IPS-NIHi7 (cell line): ENCODE data around the gene TMEM269.

Source experiments
- DNase-seq: peaks from one replicate; pipeline ENCODE4 v3.0.0; 2012; ENCODE audit warnings: mixed read lengths; ENCODE audit errors: extremely low spot score

Gene TMEM269, protein sequence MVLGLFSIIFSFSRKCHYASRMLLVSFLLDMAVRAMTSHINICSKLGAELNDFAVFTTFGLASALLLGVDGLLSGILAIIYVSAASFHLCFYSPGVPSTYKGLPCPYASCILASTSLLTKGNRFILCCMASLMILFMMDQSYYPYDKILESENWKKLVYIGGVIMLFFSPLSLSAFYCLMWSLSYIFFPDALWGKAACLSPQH

DNA sequence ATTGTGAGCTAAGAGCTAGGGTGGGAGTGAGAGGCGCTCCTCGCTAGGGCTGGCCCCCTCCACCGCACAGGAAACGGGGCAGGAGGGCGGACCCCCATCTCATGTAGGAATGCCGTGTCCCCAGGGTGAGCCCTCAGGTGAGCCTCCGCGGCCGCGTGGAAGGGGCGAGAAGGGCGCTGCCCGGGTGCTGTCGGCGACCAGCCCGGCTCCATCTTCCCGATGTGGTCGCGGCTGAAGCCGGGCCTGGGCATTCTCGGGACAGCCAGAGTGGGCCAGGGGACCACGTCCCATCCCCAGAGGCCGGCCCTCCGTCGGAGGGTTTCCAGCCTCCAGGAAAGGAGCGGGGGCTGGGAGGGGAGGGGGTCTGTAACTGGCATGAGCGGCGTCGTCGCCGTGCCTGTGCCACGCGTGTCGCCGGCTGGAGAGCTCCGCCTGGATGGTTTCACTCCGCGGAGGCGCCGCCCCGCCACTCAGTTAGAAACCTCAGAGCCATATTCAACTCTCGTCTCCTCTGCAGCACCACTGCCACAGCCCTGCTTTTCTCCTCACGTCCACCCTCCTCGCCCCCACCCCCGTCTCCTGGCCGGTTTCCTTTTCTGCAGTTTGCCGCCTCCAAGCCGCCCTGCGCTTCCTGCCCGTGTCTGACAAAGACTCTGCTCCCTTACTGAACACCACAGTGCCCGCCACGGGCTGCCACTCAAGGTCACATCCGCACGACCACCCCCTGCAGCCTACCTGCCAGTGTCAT lies at the start of gene TMEM269:
TMEM269 (plus strand) TSS at position 46 of the 748 bp plus-strand sequence. CDS start 4,903 bp downstream, outside the sequence.
- DNase-seq: no peak

DNA sequence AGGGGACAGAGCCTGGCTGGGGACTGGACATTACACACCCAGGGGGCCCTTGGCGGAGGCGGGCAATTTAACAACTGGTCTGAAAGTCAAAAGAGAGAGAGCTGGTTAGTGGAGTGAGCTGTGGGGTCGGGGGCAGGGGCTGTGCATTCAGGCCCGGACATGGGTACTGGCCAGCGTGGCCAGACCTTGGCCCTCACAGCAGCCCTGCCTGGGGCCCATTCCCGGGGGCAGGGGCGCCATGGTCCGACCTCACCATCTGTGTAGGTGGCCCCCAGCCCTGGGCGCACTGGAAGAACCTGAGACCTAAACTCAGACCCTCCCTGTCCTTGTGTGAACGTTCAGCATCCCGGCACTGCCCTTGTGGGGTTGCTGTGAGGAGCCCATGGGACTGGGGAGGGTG lies 49.7 kb upstream of the TMEM269 start:
- DNase-seq: no peak

DNA sequence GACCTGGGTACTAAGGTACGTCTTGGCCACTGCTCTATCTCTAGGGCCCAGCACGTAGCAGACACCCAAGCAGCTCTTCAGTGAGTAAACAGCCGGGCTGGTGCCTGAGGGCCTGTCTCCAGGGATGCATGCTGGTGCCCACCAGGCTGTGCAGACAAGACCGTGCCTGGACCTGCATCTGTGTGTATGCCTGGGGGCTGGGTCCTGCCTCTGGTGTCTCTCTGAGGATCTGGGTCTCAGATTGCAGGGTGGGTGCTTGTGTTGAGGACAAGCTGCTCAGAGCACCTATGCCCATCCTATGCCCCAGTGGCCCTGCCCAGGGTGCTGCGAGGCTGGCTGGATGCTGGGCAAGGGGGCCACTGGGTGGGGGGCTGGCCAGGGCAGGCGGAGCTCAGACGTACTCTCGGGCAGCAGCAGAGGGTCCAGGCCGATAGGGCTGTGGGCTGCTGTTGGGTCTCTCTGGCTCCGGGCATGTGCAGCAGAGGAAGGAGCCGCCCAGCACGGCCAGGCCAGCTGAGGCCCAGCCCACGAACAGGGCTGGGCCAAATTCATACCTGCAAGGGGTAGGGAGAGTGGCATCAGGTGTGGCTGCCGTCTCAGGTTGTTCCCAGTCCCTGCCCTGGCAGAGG lies 49.2 kb upstream of the TMEM269 start:
- no peak for DNase-seq

DNA sequence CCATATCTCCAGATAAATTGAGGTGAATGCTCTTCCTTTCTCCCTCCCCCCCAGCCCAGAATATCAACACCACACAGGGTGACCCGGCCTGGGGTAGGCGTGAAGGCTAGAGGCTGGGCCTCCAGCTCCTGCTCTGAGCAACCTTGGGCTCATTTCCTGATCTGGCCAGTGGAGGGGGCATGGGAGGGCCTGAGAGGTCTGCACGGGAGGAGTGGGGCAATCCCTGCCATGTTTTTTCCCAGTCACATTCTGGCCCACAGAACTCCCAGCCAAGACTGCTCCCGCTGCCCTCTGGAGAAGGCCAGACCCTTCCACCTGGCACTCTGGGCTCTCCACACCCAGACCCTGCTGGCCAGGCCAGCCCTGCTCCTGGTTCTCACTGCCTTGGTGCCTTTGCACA lies 48.6 kb upstream of the TMEM269 start:
- DNase-seq: peak; percentile 66

DNA sequence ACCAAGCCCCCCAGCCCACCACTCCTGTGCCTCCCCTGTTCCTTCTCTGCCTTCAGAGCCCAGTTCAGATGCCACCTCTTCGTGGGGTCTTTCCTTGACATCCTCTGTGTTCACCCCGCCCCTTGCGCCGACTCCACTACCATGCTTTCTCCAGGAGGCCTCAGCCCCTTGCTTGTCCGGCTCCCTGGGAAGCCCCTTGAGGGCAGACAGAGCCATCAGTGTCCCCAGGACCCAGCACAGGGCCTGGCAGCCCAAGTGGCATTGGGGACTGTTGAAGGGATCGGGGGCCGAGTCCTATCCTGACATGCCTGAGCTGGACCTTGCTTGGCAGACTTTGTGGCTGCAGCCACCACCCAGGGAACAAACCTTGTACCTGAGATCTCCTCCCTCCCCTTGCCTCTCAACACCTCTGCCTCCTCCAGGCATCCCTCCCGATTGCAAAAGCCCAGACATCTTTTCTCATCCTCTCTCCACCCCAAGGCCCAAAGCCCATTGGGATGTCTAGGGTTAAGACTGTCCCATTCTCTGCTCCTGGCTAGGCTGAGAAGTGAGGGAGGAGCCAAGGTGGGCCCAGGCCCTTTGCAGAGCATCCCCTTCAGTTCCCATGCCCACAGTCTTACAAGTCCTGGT lies 48.1 kb upstream of the TMEM269 start:
- DNase-seq: no peak

DNA sequence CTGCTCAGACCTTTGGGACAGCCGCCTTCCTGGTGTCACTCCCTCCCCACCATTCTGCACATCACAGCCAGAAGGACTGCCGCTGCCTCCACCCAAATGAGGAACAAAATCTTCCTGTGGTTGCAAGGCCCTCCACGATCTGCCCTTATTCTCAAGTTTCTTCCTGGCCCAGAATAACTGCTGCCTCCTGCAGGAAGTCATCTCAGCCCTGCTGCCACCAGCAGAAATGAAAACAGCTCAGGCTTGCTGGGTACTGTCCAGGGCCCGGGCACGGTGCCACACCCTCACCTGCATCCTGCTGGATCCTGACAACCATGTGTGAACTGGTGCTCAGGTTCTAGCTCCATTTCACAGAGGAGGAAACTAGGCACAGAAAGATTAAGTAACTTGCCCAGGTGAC lies 47.5 kb upstream of the TMEM269 start:
- DNase-seq: no peak

DNA sequence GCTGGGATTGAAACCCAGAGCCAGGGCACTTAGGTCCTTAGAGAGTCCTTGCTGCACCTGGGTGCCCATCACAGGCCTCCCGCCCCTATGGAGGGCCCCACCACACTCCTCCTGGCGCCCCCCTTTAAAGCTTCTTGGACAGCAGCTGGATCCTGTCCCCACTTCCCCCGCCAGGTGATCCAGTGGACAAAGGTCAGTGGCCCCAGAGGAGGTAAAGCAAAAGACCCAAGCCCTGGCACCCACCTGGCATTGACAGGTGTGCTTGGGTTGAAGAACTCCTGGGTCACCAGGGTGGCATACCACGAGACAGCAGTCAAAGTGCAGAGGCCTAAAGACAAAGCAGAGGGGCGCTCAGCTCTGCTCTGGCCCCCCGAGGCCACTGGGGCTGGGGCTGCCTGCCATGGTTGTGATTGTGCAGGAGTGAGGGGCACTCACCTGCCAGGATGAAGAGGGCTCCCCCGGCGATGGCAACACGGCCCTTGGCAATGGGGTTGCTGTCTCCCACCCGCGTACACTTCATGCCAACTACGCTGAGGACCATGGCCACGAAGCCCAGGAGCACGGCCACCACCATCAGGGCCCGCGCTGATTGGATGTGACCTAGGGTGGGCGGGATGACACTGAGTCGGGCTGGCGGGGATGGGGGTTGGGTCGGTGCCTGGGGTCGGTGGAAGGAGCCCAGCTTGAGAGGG lies 46.7 kb upstream of the TMEM269 start:
- DNase-seq: no peak

DNA sequence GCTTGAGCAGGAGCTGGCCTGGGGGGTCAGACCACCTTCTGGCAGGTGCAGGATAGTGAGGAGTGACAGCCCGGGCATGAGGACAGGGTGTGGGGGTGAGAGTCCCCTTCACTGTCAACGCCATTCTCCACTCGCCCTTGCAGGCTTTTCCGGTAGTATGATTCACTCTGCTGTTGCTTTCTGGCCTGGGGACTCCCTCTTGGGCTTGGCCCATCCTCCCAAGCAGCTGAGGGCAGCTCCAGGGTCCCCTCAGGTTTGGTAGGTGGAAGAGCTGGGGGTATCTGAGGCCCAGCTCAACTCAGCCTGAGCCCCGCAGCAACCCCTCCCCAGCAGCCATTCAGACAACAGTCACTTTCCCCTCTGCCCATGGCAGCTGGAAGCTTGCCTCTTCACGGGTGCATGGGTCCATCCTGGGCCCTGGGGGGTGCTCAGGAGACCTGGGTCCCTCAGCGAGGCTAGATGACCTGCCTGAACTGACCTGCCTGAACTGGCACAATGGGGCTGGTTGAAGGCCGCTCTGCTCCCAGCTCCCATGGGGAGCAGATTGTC lies 46.0 kb upstream of the TMEM269 start:
- no peak for DNase-seq

DNA sequence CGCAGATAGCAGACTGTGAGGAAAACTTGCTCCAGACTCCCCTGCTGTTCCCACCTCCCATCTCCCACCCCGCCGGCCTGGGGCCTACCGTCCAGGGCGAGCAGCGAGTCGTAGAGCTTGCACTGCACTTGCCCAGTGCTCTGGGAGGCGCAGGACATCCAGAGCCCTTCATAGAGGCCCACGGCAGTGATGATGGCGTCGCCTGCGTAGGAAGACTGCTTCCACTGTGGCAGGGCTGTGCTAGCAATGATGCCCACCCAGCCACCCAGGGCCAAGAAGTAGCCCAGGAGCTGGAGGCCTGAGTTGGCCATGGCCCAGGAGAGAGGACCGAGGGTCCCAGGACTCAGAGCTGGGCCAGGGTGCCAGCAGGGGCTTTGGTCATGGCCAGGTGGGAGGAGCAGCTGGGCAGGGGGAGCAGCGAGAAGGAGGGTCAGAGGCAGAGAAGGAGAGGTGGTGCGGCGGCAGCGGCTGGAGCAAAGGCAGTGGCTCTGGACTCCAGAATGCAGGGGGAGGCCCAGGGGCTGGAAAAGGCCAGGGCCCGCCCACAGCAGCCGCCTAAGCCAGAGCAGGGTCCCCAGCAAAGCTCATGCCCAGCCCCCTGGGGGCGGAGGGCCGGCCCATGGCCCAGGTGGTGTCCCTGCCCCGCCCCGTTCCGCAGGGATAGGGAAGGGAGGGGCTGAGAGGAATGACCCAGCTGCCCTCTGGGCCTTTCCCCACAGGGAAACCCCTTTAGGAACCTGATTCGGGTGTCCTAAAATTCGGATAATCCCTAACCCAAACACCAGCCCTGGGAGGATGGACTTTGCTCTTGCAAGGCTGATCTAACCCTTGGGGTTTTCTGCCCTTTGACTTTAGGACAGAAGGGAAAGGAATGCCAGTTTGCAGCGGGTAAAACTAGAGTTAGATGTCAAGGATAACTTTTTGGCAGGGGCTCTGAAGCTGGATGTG lies 44.8 kb upstream of the TMEM269 start, which contains the start of gene CLDN19:
CLDN19 (minus strand) TSS at position 484 of the 948 bp plus-strand sequence; CDS start at position 311, 173 bp downstream.
- peak; percentile 99 for DNase-seq

DNA sequence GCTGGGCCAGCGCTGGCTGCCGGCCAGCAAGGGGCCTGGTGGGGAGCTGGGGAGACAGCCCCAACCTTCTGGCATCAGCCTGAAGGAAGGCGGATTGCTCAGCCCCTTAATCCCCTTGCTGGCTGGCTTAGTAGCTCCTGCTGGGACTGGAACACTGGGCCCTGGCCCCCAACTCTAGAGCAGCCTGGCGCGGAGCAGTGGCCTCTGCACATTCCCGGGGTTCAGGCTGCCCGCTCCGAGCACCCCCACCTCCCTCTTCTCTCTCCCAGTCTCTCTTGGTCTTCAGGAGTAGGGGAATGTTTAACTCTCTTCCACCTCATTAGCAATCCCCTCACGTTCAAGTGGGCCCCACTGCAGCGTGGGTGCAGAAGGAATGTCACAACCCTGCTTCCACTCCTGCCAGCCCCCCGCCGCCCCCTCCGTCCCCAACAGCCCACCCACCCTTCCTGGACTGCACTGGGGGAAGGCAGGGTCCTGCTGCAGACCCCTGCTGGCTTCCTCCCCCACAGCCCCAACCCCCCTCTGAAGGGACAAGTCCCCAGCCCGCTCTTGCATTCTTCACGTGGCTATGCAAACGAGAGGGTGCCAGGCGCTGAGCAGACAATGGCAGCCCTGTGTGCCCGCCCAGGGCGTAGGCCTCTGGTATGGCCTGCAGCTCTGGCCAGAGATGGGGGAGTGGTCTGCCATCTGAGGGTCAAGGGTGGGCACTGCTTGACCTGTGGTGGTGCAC lies 43.8 kb upstream of the TMEM269 start:
- DNase-seq: peak; percentile 57

DNA sequence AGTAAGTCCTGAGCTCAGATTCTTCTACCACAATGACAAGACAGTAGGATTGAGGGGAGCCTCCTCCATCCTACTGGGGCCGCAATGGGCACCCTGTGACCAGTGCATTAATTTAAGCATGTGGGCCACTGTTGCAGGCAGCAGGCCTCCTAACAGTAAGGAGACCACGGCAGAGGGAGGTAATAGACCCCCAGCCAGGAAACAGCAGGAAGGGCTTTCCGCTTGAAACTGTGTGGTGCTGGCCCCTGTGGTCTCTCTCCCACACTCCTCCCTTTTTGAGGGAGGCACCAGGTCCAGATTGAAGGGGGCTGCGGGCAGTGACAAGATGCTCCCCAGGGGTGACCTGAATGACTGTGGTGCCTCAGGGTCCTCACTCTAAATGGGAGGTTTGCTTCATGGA lies 43.1 kb upstream of the TMEM269 start:
- DNase-seq: no peak

DNA sequence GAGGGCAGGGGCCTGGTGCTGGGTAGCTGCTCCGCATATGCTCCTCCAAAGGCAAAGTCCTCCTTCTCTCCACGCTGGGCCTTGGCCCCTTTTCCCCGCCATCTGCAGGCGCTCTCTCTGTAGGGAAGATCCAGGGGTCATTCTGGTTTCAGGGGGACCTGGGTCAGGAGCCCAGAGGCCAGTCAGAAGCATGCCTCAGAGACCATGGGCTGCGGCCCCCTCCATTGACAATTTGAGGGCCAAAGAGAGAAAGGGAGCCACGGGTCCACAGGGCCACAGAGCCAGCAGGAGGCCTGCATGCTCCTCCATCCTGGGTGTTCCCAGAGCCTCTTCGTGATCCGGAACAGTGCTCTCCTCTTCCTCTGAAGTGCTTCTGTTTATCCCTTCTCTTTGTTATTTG lies 42.6 kb upstream of the TMEM269 start:
- no peak for DNase-seq

DNA sequence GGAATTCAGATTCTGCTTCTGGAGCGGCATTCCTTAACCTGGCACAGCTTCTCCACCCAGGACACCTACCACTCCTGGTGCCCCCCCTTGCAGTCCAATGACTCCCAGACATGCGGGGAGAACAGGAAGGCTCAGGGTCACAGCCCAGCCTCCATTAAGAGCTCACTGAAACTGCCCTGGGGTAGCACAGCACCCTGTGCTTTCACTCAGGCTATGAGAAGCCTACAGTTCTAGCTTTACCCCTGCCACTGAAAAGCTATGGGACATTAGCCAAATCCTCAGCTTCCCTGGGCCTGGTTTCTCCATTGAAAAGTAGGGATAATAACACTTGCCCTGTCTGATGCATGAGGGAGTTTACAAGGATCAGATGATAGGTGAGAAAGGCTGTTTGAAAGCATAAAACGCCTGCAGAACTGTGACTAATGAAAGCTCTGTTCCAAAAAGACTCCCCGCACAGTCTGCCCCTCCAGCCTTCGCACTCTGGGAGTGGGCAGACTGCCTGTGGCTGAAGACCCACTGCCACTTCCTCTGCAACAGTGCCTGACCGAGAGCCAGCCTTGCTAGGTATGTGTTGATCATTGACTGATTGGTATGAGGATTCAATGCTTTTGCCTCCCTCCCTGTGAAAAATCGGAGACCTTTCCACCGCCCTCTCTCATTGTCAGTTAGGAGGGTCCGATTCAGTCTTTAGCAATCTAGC lies 42.0 kb upstream of the TMEM269 start:
- DNase-seq: no peak

DNA sequence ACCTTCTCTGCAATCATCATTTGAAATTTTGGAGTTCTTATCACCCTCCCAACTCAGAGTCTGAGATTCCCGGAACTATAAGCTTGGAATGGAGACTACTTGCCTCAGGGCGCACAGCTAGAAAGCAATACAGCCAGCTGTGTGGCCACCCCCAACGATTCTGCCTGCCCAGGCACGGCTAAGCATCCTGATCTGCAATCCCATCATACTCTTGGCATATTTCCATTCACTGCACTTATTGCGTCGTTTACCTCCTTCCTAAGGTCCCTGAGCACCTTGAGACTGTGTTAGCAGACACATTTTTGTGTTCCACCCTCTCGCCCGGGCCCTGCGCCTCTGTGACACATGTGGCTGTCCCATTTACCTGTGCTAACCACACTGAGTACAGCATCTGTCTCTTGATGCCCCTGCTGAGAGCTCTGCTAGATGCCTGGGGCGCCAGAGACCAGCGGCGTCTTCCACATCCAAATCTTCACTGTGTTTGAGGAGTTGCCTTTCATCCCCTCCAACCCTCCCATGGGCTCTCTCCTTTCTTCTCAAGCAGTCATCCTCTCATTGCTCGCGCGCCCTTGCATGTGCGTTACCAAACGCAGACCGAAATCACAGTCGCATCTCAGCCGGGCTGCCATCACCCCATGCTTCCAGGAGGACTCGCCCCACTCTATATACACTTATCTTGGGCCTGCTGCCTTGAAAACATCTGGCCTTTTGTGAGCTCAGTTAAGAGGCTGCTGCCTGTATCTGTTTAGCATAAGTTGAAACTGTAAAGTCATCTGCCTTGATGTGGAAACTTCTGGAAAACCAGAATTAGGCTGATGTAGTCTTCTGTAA lies 41.3 kb upstream of the TMEM269 start:
- DNase-seq: no peak

DNA sequence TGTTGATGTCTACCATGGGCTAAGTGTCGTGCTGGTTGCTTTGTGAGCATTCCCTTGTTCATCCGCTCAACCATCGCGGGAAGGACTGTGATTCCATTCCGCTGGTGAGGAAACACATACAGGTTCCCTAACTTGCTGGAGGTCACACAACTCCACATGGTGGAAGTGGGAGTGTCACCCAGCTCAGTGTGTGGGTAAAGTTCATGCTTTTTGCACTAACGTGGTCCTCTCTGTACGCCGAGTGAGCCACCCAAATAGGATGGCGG lies 40.7 kb upstream of the TMEM269 start:
- no peak for DNase-seq

DNA sequence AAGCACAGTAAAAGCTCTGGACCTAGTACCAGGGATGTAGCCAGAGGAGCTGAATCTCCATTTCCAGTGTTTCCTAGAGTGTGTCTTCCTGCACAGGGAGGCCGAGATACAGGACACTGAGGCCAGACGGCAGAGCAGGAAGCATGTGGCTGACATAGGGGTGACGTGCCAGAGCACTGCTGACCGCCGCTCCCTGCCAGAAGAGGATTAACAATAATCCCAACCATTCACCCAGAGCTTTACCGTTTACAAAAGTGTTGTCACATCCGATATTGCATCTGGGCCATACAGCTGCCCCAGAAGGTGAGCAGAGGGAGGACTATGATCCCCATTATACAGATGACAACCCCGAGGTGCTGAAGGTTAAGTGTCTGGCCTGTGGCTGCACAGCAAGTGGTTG lies 38.9 kb upstream of the TMEM269 start:
- no peak for DNase-seq

DNA sequence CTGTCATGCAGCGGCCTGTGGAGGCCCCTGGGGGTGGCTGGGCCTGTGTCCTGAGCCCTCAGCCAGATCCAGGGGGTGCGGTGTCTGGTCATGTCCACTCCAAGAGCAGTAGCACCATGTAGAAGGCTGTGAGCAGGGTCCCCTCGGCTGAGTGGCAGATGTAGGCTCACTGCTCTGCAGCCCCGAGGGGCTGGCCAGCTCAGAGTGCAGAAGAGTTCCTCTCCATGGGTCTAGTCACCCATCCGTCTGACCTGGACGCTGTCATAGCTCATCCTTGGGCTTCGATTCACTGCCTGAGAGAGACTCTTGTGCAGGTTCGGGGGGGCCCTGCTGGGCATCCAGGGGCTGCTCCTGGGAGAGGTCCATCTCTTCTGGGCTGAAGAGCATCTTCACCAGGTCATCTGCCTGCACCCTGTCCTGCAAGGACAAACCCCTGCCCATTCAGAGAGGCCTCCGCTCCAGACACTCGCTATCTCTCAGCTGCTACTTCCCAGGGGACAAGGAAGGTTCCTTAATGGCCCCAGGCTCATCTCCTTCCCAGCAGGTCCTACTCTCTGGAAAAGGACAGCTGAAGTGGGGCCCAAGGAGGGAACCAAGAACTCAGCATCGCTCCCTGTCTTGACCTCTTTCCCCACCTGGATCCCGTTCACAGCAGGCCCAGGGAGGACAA lies 38.2 kb upstream of the TMEM269 start:
- DNase-seq: no peak

DNA sequence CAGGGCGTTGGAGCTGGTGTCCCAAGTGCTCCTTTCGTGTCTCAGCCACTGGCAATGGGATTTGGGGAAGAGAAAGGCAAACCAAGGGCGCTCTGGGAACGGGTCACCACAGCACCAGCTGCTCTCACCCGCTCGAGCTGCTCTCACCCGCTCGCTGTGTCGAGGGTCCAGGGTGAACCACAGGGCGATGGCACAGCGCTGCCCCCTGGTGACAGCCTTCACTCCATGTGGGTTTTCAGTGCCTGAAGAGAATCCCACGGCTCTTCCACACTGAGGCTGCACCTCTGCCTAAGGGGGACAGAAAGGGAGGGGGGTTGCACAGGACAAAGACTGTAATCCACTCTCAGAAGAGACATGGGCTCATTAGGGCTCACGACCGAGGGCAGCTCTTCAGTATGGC lies 37.7 kb upstream of the TMEM269 start:
- DNase-seq: peak; percentile 74
